HG03439 (cell line): Measurements from ENCODE around the gene SYT13.
"Not testable (repeated sequence)": the region's sequence is repeated elsewhere in the genome, so short reads cannot be mapped to it uniquely, and the experiment has no call there.

Source experiments
- ATAC-seq: cut with Tn5 transposase; IDR thresholded peaks from one replicate; pipeline ENCODE4 v1.9.1; 2021; ENCODE audit warnings: mild to moderate bottlenecking, moderate library complexity; ENCODE audit not compliant: unreplicated experiment

Gene SYT13

GRCh38 chr11:45250035-45250718 lies 36.0 kb downstream of the SYT13 start:
- no peak for ATAC-seq

GRCh38 chr11:45249372-45249771 lies 36.8 kb downstream of the SYT13 start:
- not testable (repeated sequence) for ATAC-seq

GRCh38 chr11:45248501-45249011 lies 37.6 kb downstream of the SYT13 start:
- no peak for ATAC-seq

- ATAC-seq: no peak
These were observed 38.7 kb downstream of the SYT13 start for GRCh38 chr11:45247433-45247832.

GRCh38 chr11:45246241-45246640 lies 39.9 kb downstream of the SYT13 start:
- ATAC-seq: no peak

GRCh38 chr11:45245218-45246045 lies 40.7 kb downstream of the SYT13 start:
- no peak for ATAC-seq

- no peak for ATAC-seq
These were observed 42.2 kb downstream of the SYT13 start for GRCh38 chr11:45243967-45244366.

- no peak for ATAC-seq
These were observed 46.4 kb downstream of the SYT13 start for GRCh38 chr11:45239733-45240132.

GRCh38 chr11:45238724-45239123 lies 47.4 kb downstream of the SYT13 start:
- ATAC-seq: no peak

- ATAC-seq: no peak
These were observed 48.3 kb downstream of the SYT13 start for GRCh38 chr11:45237711-45238315.

GRCh38 chr11:45234306-45235006 lies 51.7 kb downstream of the SYT13 start:
- no peak for ATAC-seq

- ATAC-seq: no peak
These were observed 52.4 kb downstream of the SYT13 start for GRCh38 chr11:45233804-45234170.

- ATAC-seq: peak; percentile 67
These were observed 52.9 kb downstream of the SYT13 start for GRCh38 chr11:45233121-45233803.

GRCh38 chr11:45232341-45233080 lies 53.6 kb downstream of the SYT13 start:
- ATAC-seq: no peak

- ATAC-seq: no peak
These were observed 56.6 kb downstream of the SYT13 start for GRCh38 chr11:45229401-45230020.

- no peak for ATAC-seq
These were observed 58.3 kb downstream of the SYT13 start for GRCh38 chr11:45227836-45228235.

- ATAC-seq: no peak
These were observed 59.2 kb downstream of the SYT13 start for GRCh38 chr11:45226901-45227300.

- ATAC-seq: no peak
These were observed 59.9 kb downstream of the SYT13 start for GRCh38 chr11:45225961-45226871.
